IPS DF 4.7 (cell line): Measurements from ENCODE around the gene RASSF4.

Experiments used
- DNase-seq: peaks from one replicate; pipeline ENCODE4 v3.0.0-alpha.2; 2013; ENCODE audit warnings: low spot score; ENCODE audit errors: extremely low read depth

RASSF4 gene

GRCh38 chr10:44962870-44963738 is 3.5 kb downstream of the RASSF4 start:
- DNase-seq = no peak

- no peak for DNase-seq
Measured at GRCh38 chr10:44963772-44964633, 4.4 kb downstream of the RASSF4 start.

GRCh38 chr10:44965104-44965503 is 5.5 kb downstream of the RASSF4 start:
- DNase-seq = no peak

- DNase-seq = no peak
Measured at GRCh38 chr10:44965651-44966097, 6.1 kb downstream of the RASSF4 start.

GRCh38 chr10:44966129-44966815 is 6.7 kb downstream of the RASSF4 start:
- DNase-seq = no peak

GRCh38 chr10:44966816-44967509 is 7.4 kb downstream of the RASSF4 start:
- DNase-seq = no peak

GRCh38 chr10:44967616-44968015 is 8.0 kb downstream of the RASSF4 start:
- DNase-seq = no peak

GRCh38 chr10:44968091-44968490 is 8.5 kb downstream of the RASSF4 start:
- DNase-seq = no peak

- DNase-seq = no peak
Measured at GRCh38 chr10:44968500-44969400, 9.1 kb downstream of the RASSF4 start.

GRCh38 chr10:44969854-44970253 is 10.3 kb downstream of the RASSF4 start:
- no peak for DNase-seq

GRCh38 chr10:44970812-44971395 is 11.3 kb downstream of the RASSF4 start:
- DNase-seq = no peak

- DNase-seq = no peak
Measured at GRCh38 chr10:44971434-44971833, 11.8 kb downstream of the RASSF4 start.

GRCh38 chr10:44971935-44972757 is 12.5 kb downstream of the RASSF4 start:
- no peak for DNase-seq

GRCh38 chr10:44972874-44973306 is 13.3 kb downstream of the RASSF4 start:
- DNase-seq = no peak

- DNase-seq = no peak
Measured at GRCh38 chr10:44973323-44974081, 13.9 kb downstream of the RASSF4 start.

- no peak for DNase-seq
Measured at GRCh38 chr10:44974082-44974627, 14.6 kb downstream of the RASSF4 start.

- DNase-seq = no peak
Measured at GRCh38 chr10:44974628-44975430, 15.2 kb downstream of the RASSF4 start.
